Measurements from ENCODE around the gene FAIM2. TPM values are rescaled to one million over a fixed set of nuclear protein-coding genes. Genes with fewer than 3 reads are reported as not detected.

The FAIM2 gene
- total and polyA plus RNA-seq, 2 experiments from 2014 or later = 0.61 to 2.0 TPM

DNA sequence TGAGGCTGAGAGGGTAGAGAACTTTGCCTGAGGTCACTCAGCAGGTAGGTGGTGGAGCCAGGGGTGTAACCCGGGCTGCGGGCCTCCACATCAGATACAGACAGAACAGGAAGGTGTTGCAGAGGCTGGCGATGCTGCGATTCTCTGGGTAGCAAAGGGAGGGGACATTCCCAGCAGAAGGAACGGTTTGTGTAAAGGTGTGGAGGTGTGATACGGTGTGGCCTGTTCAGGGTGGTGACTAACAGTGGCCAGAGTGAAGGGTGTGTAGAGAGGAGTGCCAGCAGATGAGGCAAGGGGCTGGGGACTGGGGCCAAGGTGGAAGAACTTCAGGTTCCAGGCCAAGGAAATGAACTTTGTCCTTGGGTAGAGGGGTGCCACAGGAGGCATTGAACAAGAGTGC is 18.2 kb upstream of the FAIM2 start:
- Histone ChIP-seq H3K27me3 (ENCODE audit: insufficient read depth) (no peaks in the 10 kb centered on the region), H3K79me2 (replicated peaks; ENCODE audit: insufficient read depth) (no peaks in the 10 kb centered on the region), H3K9me2 (ENCODE audit: insufficient read depth) (no peaks in the 10 kb centered on the region), H2AFZ (no peak overlapping the region), H3K4me3 (no peak overlapping the region), H4K20me1 (replicated peaks; ENCODE audit: insufficient read depth) (no peaks in the 10 kb centered on the region), H3K36me3 (ENCODE audit: insufficient read depth) (no peaks in the 10 kb centered on the region), H3K4me1 (ENCODE audit: insufficient read depth) (no peaks in the 10 kb centered on the region), H3F3A (replicated peaks; ENCODE audit: low read depth) (no peaks in the 10 kb centered on the region), H3K4me2 (no peak overlapping the region), H3K27ac (ENCODE audit: low read depth) (no peak overlapping the region)
- H3K9me3 Mint-ChIP-seq = no peaks in the 10 kb centered on the region
- DNase-seq (ENCODE audit: low spot score) (no peak), ATAC-seq (no peak)
- H3K27me3 Mint-ChIP-seq (ENCODE audit: insufficient read depth, low read depth, poor library complexity) = peaks cover 8% of the 10 kb centered on the region
- H3K4me3 Mint-ChIP-seq = no peak overlapping the region
- no peaks in the 10 kb centered on the region; the same call in 2 of the 3 replicates for H3K4me1 Mint-ChIP-seq
- TF ChIP-seq, protein P1, sequence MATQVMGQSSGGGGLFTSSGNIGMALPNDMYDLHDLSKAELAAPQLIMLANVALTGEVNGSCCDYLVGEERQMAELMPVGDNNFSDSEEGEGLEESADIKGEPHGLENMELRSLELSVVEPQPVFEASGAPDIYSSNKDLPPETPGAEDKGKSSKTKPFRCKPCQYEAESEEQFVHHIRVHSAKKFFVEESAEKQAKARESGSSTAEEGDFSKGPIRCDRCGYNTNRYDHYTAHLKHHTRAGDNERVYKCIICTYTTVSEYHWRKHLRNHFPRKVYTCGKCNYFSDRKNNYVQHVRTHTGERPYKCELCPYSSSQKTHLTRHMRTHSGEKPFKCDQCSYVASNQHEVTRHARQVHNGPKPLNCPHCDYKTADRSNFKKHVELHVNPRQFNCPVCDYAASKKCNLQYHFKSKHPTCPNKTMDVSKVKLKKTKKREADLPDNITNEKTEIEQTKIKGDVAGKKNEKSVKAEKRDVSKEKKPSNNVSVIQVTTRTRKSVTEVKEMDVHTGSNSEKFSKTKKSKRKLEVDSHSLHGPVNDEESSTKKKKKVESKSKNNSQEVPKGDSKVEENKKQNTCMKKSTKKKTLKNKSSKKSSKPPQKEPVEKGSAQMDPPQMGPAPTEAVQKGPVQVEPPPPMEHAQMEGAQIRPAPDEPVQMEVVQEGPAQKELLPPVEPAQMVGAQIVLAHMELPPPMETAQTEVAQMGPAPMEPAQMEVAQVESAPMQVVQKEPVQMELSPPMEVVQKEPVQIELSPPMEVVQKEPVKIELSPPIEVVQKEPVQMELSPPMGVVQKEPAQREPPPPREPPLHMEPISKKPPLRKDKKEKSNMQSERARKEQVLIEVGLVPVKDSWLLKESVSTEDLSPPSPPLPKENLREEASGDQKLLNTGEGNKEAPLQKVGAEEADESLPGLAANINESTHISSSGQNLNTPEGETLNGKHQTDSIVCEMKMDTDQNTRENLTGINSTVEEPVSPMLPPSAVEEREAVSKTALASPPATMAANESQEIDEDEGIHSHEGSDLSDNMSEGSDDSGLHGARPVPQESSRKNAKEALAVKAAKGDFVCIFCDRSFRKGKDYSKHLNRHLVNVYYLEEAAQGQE (IDR thresholded peaks at IDR 0.05; ENCODE audit: unreplicated experiment) = no peak
- TF ChIP-seq ZNF114 (CRISPR knock-in tag; IDR thresholded peaks at IDR 0.05) = no peak
- TF ChIP-seq, protein P2, sequence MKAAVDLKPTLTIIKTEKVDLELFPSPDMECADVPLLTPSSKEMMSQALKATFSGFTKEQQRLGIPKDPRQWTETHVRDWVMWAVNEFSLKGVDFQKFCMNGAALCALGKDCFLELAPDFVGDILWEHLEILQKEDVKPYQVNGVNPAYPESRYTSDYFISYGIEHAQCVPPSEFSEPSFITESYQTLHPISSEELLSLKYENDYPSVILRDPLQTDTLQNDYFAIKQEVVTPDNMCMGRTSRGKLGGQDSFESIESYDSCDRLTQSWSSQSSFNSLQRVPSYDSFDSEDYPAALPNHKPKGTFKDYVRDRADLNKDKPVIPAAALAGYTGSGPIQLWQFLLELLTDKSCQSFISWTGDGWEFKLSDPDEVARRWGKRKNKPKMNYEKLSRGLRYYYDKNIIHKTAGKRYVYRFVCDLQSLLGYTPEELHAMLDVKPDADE (IDR thresholded peaks at IDR 0.05) = no peak
- TF ChIP-seq, protein P3, sequence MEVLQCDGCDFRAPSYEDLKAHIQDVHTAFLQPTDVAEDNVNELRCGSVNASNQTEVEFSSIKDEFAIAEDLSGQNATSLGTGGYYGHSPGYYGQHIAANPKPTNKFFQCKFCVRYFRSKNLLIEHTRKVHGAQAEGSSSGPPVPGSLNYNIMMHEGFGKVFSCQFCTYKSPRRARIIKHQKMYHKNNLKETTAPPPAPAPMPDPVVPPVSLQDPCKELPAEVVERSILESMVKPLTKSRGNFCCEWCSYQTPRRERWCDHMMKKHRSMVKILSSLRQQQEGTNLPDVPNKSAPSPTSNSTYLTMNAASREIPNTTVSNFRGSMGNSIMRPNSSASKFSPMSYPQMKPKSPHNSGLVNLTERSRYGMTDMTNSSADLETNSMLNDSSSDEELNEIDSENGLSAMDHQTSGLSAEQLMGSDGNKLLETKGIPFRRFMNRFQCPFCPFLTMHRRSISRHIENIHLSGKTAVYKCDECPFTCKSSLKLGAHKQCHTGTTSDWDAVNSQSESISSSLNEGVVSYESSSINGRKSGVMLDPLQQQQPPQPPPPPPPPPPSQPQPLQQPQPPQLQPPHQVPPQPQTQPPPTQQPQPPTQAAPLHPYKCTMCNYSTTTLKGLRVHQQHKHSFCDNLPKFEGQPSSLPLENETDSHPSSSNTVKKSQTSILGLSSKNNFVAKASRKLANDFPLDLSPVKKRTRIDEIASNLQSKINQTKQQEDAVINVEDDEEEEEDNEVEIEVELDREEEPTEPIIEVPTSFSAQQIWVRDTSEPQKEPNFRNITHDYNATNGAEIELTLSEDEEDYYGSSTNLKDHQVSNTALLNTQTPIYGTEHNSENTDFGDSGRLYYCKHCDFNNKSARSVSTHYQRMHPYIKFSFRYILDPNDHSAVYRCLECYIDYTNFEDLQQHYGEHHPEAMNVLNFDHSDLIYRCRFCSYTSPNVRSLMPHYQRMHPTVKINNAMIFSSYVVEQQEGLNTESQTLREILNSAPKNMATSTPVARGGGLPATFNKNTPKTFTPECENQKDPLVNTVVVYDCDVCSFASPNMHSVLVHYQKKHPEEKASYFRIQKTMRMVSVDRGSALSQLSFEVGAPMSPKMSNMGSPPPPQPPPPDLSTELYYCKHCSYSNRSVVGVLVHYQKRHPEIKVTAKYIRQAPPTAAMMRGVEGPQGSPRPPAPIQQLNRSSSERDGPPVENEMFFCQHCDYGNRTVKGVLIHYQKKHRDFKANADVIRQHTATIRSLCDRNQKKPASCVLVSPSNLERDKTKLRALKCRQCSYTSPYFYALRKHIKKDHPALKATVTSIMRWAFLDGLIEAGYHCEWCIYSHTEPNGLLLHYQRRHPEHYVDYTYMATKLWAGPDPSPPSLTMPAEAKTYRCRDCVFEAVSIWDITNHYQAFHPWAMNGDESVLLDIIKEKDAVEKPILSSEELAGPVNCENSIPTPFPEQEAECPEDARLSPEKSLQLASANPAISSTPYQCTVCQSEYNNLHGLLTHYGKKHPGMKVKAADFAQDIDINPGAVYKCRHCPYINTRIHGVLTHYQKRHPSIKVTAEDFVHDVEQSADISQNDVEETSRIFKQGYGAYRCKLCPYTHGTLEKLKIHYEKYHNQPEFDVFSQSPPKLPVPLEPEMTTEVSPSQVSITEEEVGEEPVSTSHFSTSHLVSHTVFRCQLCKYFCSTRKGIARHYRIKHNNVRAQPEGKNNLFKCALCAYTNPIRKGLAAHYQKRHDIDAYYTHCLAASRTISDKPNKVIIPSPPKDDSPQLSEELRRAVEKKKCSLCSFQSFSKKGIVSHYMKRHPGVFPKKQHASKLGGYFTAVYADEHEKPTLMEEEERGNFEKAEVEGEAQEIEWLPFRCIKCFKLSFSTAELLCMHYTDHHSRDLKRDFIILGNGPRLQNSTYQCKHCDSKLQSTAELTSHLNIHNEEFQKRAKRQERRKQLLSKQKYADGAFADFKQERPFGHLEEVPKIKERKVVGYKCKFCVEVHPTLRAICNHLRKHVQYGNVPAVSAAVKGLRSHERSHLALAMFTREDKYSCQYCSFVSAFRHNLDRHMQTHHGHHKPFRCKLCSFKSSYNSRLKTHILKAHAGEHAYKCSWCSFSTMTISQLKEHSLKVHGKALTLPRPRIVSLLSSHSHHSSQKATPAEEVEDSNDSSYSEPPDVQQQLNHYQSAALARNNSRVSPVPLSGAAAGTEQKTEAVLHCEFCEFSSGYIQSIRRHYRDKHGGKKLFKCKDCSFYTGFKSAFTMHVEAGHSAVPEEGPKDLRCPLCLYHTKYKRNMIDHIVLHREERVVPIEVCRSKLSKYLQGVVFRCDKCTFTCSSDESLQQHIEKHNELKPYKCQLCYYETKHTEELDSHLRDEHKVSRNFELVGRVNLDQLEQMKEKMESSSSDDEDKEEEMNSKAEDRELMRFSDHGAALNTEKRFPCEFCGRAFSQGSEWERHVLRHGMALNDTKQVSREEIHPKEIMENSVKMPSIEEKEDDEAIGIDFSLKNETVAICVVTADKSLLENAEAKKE (CRISPR knock-in tag; IDR thresholded peaks at IDR 0.05) = no peak
- no peak for TF ChIP-seq JUNB (IDR thresholded peaks at IDR 0.05; ENCODE audit: unreplicated experiment)
- no peak for TF ChIP-seq ZNF331 (CRISPR knock-in tag; IDR thresholded peaks at IDR 0.05; ENCODE audit: low read depth)
- no peak for TF ChIP-seq CREB1 (CRISPR knock-in tag; IDR thresholded peaks at IDR 0.05; ENCODE audit: low read depth)
- TF ChIP-seq NANOG (IDR thresholded peaks at IDR 0.05; ENCODE audit: borderline replicate concordance) = no peak
- TF ChIP-seq STAT1 (IDR thresholded peaks at IDR 0.05; ENCODE audit: unreplicated experiment) = no peak
- TF ChIP-seq, protein P4, sequence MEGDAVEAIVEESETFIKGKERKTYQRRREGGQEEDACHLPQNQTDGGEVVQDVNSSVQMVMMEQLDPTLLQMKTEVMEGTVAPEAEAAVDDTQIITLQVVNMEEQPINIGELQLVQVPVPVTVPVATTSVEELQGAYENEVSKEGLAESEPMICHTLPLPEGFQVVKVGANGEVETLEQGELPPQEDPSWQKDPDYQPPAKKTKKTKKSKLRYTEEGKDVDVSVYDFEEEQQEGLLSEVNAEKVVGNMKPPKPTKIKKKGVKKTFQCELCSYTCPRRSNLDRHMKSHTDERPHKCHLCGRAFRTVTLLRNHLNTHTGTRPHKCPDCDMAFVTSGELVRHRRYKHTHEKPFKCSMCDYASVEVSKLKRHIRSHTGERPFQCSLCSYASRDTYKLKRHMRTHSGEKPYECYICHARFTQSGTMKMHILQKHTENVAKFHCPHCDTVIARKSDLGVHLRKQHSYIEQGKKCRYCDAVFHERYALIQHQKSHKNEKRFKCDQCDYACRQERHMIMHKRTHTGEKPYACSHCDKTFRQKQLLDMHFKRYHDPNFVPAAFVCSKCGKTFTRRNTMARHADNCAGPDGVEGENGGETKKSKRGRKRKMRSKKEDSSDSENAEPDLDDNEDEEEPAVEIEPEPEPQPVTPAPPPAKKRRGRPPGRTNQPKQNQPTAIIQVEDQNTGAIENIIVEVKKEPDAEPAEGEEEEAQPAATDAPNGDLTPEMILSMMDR (conservative IDR thresholded peaks at IDR 0.05; ENCODE audit: low read depth in 2 of 2) = no peak
- TF ChIP-seq EZH2 (IDR thresholded peaks at IDR 0.05; ENCODE audit: low read depth, unreplicated experiment) = no peak
- TF ChIP-seq POLR2AphosphoS5 (IDR thresholded peaks at IDR 0.05; ENCODE audit: low read depth) = no peak
- no peaks in the 10 kb centered on the region for H3K36me3 Mint-ChIP-seq (ENCODE audit: low read depth)
- no peak overlapping the region for H3K27ac Mint-ChIP-seq

Measured in GM23338 (cell line).